Panc1 (cell line): ENCODE data around the gene CDKL1. TPM values are rescaled to one million over a fixed set of nuclear protein-coding genes. Genes with fewer than 3 reads are reported as not detected.
"Not testable (repeated sequence)": the region's sequence is repeated elsewhere in the genome, so short reads cannot be mapped to it uniquely, and the experiment has no call there.

Experiments
- ATAC-seq: fragments of 200-7000 bp; cut with Tn5 transposase; 2 replicates; pipeline ENCODE4 v1.9.1; 2020; ENCODE audit warnings: mild to moderate bottlenecking, moderate library complexity
- BruUV-seq: library from RNA; stranded (reverse); fragments of 400-500 nt; replicated peaks from 2 replicates; lab custom pipeline; 2021; lab: Mats Ljungman, UMichigan
- CTCF ChIA-PET: fragments of 300-600 bp; sonication (Branson Sonifier 250); formaldehyde crosslinking; loops from one replicate; lab custom pipeline; 2022; ENCODE audit warnings: antibody characterized with exemption; lab: Charles Lee
- POLR2A ChIA-PET: fragments of 300-600 bp; sonication (Branson Sonifier 250); formaldehyde crosslinking; loops from one replicate; lab custom pipeline; 2022; ENCODE audit warnings: antibody characterized with exemption; lab: Charles Lee
- DNase-seq: peaks from one replicate; pipeline ENCODE4 v3.0.0-alpha.2; 2010; ENCODE audit warnings: low read depth, low spot score
- H3K27ac ChIP-seq: 2 replicates; pipeline ENCODE4 v1.5.1; 2011; ENCODE audit warnings: mild to moderate bottlenecking, low read length, inconsistent platforms
- H3K27me3 ChIP-seq: fragments of 200-500 bp; sonication (Bioruptor generic); 2 replicates; pipeline ENCODE4 v1.6.0; 2014; ENCODE audit warnings: low read length, inconsistent platforms; ENCODE audit not compliant: control insufficient read depth, insufficient read depth
- H3K36me3 ChIP-seq: fragments of 200-500 bp; sonication (Bioruptor generic); 2 replicates; pipeline ENCODE4 v1.5.1; 2014; ENCODE audit warnings: inconsistent platforms, mild to moderate bottlenecking, low read length, moderate library complexity; ENCODE audit not compliant: control insufficient read depth, insufficient read depth
- H3K4me1 ChIP-seq: 2 replicates; pipeline ENCODE4 v1.5.1; 2011; ENCODE audit warnings: inconsistent platforms, mild to moderate bottlenecking, low read length, moderate library complexity; ENCODE audit not compliant: control insufficient read depth, insufficient read depth
- H3K4me3 ChIP-seq, 2 experiments: 2 replicates each; pipeline ENCODE4 v1.5.1; 2011 to 2012; ENCODE audit warnings: low read depth in 2 of 2, low read length in 2 of 2, mild to moderate bottlenecking in 2 of 2, inconsistent platforms in 1 of 2, moderate library complexity in 1 of 2
- H3K9me3 ChIP-seq: fragments of 200-500 bp; sonication (Bioruptor generic); 2 replicates; pipeline ENCODE4 v1.5.1; 2014; ENCODE audit warnings: low read depth, mild to moderate bottlenecking, inconsistent platforms, low read length, moderate library complexity; ENCODE audit not compliant: control insufficient read depth, insufficient read depth
- POLR2AphosphoS5 ChIP-seq: IDR thresholded peaks from 2 replicates; pipeline ENCODE4 v1.6.1; 2012; ENCODE audit warnings: mild to moderate bottlenecking, low read depth, low read length, moderate library complexity
- SIN3A ChIP-seq: IDR thresholded peaks from 2 replicates; pipeline ENCODE4 v1.6.1; 2012; ENCODE audit warnings: low read depth, mild to moderate bottlenecking, low read length, moderate library complexity, borderline replicate concordance; ENCODE audit not compliant: insufficient read depth
- TCF7L2 ChIP-seq: IDR thresholded peaks from 2 replicates; pipeline ENCODE4 v1.6.1; 2011; ENCODE audit warnings: mild to moderate bottlenecking, low read depth, low read length, inconsistent platforms
- in situ Hi-C: cut with HindIII; loops from 2 replicates; pipeline ENCODE4 v1.10.0; 2016; ENCODE audit warnings: low sequenced_read_pairs, low pct_unique_long_range_greater_than_20kb
- intact Hi-C: fragments of 100-400 bp; cut with micrococcal nuclease; formaldehyde crosslinking; loops from one replicate; pipeline ENCODE4 v1.10.0; 2022; ENCODE audit not compliant: unreplicated experiment
- total RNA-seq: library from RNA; stranded (reverse); gene quantifications from one replicate; pipeline ENCODE4 v1.2.1, GENCODE V29; 2021; ENCODE audit not compliant: unreplicated experiment
- TF ChIP-seq, protein P1 (sequence below): fragments of 450-650 bp; IDR thresholded peaks from 2 replicates; pipeline ENCODE4 v1.5.1; 2017; ENCODE audit warnings: mild to moderate bottlenecking
- TF ChIP-seq, protein P2 (sequence below), 2 experiments: IDR thresholded peaks; 2 replicates each; pipeline ENCODE4 v1.6.1; 2011 to 2012; ENCODE audit warnings: low read depth in 2 of 2, control low read depth in 1 of 2, low read length in 1 of 2, mild to moderate bottlenecking in 1 of 2, moderate library complexity in 1 of 2; ENCODE audit not compliant: insufficient read depth in 1 of 2

The CDKL1 gene
- total RNA-seq, 1 experiment from 2014 or later = 5.8 TPM

DNA sequence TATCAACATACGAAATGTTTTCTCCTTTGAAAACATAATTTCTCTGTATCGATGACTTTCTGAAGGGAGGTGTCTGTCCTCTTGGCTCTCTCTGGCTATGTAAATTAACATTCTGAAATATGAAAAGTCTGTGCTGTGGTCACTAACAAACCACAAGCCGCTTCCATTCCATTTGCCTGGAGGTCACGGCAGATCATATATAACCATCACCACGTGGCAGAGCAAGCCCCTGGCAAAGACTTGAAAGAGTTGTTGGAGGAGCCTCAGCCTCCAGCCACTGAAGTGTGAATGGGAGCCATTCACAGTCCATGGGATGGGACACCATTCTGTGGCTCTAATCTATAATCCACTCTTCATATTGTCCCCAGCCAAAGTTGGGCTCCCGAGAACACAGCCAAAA, 39.6 kb downstream of the CDKL1 start:
- no peaks in the 10 kb centered on the region for H3K4me1 ChIP-seq
- CTCF ChIA-PET = no interaction called here
- intact Hi-C loops = no loop called here

DNA sequence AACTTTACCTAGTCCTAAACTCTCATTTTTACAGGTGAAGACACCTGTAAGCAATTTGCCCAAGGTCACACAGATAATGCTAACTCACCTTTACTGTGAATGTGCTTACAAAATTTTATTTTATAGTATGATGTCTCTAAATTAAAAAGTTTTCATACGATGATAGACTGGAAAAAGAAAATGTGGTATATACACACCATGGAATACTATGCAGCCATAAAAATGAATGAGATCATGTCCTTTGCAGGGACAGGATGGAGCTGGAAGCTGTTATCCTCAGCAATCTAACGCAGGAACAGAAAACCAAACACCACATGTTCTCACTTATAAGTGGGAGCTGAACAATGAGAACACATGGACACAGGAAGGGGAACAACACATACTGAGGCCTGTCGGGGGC, 40.4 kb downstream of the CDKL1 start:
- BruUV-seq, POLR2A ChIA-PET, H3K27me3 ChIP-seq, H3K36me3 ChIP-seq, H3K27ac ChIP-seq, H3K4me1 ChIP-seq, DNase-seq, H3K9me3 ChIP-seq, H3K4me3 ChIP-seq, intact Hi-C loops, in situ Hi-C loops, ATAC-seq, CTCF ChIA-PET: not testable (repeated sequence)

More for the DNA sequence above, 39.6 kb downstream of the CDKL1 start:
- Histone ChIP-seq H3K27ac (no peak overlapping the region), H3K9me3 (no peaks in the 10 kb centered on the region), H3K27me3 (no peaks in the 10 kb centered on the region), H3K36me3 (no peaks in the 10 kb centered on the region), H3K4me3 (no peak overlapping the region)
- no TSS peak for BruUV-seq
- no peak for ATAC-seq
- DNase-seq = no peak
- in situ Hi-C loops = no loop called here
- TF ChIP-seq, protein P1, sequence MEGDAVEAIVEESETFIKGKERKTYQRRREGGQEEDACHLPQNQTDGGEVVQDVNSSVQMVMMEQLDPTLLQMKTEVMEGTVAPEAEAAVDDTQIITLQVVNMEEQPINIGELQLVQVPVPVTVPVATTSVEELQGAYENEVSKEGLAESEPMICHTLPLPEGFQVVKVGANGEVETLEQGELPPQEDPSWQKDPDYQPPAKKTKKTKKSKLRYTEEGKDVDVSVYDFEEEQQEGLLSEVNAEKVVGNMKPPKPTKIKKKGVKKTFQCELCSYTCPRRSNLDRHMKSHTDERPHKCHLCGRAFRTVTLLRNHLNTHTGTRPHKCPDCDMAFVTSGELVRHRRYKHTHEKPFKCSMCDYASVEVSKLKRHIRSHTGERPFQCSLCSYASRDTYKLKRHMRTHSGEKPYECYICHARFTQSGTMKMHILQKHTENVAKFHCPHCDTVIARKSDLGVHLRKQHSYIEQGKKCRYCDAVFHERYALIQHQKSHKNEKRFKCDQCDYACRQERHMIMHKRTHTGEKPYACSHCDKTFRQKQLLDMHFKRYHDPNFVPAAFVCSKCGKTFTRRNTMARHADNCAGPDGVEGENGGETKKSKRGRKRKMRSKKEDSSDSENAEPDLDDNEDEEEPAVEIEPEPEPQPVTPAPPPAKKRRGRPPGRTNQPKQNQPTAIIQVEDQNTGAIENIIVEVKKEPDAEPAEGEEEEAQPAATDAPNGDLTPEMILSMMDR = no peak
- TF ChIP-seq, protein P2, sequence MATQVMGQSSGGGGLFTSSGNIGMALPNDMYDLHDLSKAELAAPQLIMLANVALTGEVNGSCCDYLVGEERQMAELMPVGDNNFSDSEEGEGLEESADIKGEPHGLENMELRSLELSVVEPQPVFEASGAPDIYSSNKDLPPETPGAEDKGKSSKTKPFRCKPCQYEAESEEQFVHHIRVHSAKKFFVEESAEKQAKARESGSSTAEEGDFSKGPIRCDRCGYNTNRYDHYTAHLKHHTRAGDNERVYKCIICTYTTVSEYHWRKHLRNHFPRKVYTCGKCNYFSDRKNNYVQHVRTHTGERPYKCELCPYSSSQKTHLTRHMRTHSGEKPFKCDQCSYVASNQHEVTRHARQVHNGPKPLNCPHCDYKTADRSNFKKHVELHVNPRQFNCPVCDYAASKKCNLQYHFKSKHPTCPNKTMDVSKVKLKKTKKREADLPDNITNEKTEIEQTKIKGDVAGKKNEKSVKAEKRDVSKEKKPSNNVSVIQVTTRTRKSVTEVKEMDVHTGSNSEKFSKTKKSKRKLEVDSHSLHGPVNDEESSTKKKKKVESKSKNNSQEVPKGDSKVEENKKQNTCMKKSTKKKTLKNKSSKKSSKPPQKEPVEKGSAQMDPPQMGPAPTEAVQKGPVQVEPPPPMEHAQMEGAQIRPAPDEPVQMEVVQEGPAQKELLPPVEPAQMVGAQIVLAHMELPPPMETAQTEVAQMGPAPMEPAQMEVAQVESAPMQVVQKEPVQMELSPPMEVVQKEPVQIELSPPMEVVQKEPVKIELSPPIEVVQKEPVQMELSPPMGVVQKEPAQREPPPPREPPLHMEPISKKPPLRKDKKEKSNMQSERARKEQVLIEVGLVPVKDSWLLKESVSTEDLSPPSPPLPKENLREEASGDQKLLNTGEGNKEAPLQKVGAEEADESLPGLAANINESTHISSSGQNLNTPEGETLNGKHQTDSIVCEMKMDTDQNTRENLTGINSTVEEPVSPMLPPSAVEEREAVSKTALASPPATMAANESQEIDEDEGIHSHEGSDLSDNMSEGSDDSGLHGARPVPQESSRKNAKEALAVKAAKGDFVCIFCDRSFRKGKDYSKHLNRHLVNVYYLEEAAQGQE (IDR thresholded peaks at IDR 0.05; ENCODE audit: insufficient read depth in 1 of 2, low read depth in 2 of 2, low read length in 1 of 2) = no peak
- TF ChIP-seq TCF7L2 (no peak), POLR2AphosphoS5 (no peak), SIN3A (no peak)
- POLR2A ChIA-PET = no interaction called here

DNA sequence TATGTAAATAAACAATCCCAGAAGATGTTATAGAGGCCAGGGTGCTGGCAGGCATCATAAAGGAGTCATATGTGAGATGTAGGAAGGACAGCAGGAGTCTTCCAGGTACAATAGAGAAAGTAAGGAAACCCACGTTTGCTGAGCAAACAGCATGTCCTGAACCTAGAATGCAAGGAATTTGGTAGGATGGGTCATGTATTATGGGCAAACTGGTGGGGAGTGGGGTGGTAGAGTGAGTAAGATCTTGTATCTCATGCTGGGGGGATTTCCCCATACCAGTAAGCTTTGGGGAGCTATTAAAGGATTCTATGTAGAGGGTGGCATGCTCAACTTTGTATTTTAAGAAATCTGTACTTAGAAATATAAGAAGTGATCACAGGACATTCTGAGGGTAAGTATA, 41.0 kb downstream of the CDKL1 start:
- Histone ChIP-seq H3K4me1 (no peaks in the 10 kb centered on the region), H3K36me3 (no peaks in the 10 kb centered on the region), H3K4me3 (no peak overlapping the region), H3K27me3 (no peaks in the 10 kb centered on the region), H3K27ac (no peak overlapping the region), H3K9me3 (no peaks in the 10 kb centered on the region)
- no TSS peak for BruUV-seq
- in situ Hi-C loops = no loop called here
- ChIA-PET POLR2A (no interaction called here), CTCF (no interaction called here)
- DNase-seq = no peak
- ATAC-seq = no peak
- intact Hi-C loops = no loop called here
- TF ChIP-seq, protein P1 = no peak
- TF ChIP-seq POLR2AphosphoS5 (no peak), SIN3A (no peak), TCF7L2 (no peak)
- TF ChIP-seq, protein P2 (IDR thresholded peaks at IDR 0.05; ENCODE audit: insufficient read depth in 1 of 2, low read depth in 2 of 2, low read length in 1 of 2) = no peak
